Hepatocyte (in vitro differentiated cells): ENCODE data around the gene CHST6. TPM values are rescaled to one million over a fixed set of nuclear protein-coding genes. Genes with fewer than 3 reads are reported as not detected.
A peak's percentile ranks its signal among the peaks of the same experiment; 100 is the strongest.

Source experiments
- DNase-seq: peaks from one replicate; pipeline ENCODE4 v3.0.0-alpha.2; 2016; ENCODE audit warnings: low spot score
- H2AFZ ChIP-seq: fragments of 200-600 bp; sonication (generic); 2 replicates; pipeline ENCODE4 v1.6.0; 2016; ENCODE audit warnings: antibody characterized with exemption, mild to moderate bottlenecking
- H3K27ac ChIP-seq: fragments of 200-600 bp; sonication (generic); 2 replicates; pipeline ENCODE4 v1.5.1; 2016; ENCODE audit warnings: mild to moderate bottlenecking
- H3K27me3 ChIP-seq: fragments of 200-600 bp; sonication (generic); 2 replicates; pipeline ENCODE4 v1.6.1; 2016
- H3K36me3 ChIP-seq: fragments of 200-600 bp; sonication (generic); replicated peaks from 2 replicates; pipeline ENCODE4 v1.5.1; 2016; ENCODE audit warnings: low read depth; ENCODE audit not compliant: insufficient read depth
- H3K4me1 ChIP-seq: fragments of 200-600 bp; sonication (generic); 2 replicates; pipeline ENCODE4 v1.5.1; 2016; ENCODE audit warnings: mild to moderate bottlenecking, moderate library complexity; ENCODE audit not compliant: insufficient read depth
- H3K4me2 ChIP-seq: fragments of 200-600 bp; sonication (generic); 2 replicates; pipeline ENCODE4 v1.6.0; 2016
- H3K4me3 ChIP-seq: fragments of 200-600 bp; sonication (generic); 2 replicates; pipeline ENCODE4 v1.5.1; 2016; ENCODE audit warnings: mild to moderate bottlenecking
- H3K79me2 ChIP-seq: fragments of 200-600 bp; sonication (generic); 2 replicates; pipeline ENCODE4 v1.6.0; 2017; ENCODE audit warnings: mild to moderate bottlenecking
- H3K9me2 ChIP-seq: fragments of 200-600 bp; sonication (generic); replicated peaks from 2 replicates; pipeline ENCODE4 v1.6.0; 2017; ENCODE audit warnings: mild to moderate bottlenecking; ENCODE audit not compliant: insufficient read depth
- H3K9me3 ChIP-seq: fragments of 200-600 bp; sonication (generic); 2 replicates; pipeline ENCODE4 v1.5.1; 2016; ENCODE audit warnings: low read depth, mild to moderate bottlenecking
- H4K20me1 ChIP-seq: fragments of 200-600 bp; sonication (generic); 2 replicates; pipeline ENCODE4 v1.6.0; 2016; ENCODE audit warnings: mild to moderate bottlenecking; ENCODE audit not compliant: insufficient read depth, poor library complexity, severe bottlenecking
- CTCF ChIP-seq: fragments of 200-600 bp; sonication (generic); IDR thresholded peaks from 2 replicates; pipeline ENCODE4 v1.5.1; 2016; ENCODE audit warnings: antibody characterized with exemption, mild to moderate bottlenecking; ENCODE audit not compliant: poor library complexity
- EZH2 ChIP-seq: fragments of 200-600 bp; sonication (generic); IDR thresholded peaks from 2 replicates; pipeline ENCODE4 v1.6.1; 2016; ENCODE audit warnings: antibody characterized with exemption, mild to moderate bottlenecking, borderline replicate concordance
- EZH2phosphoT487 ChIP-seq: fragments of 200-600 bp; sonication (generic); IDR thresholded peaks from one replicate; pipeline ENCODE4 v1.6.1; 2018; ENCODE audit warnings: antibody characterized with exemption, mild to moderate bottlenecking, low read depth, moderate library complexity; ENCODE audit not compliant: unreplicated experiment, severe bottlenecking
- WGBS: methylation state at CpG from one replicate; pipeline ENCODE4 v1.1.6; 2016; ENCODE audit warnings: low lambda C conversion rate; ENCODE audit errors: missing lambda C conversion rate; 5-methylcytosine and 5-hydroxymethylcytosine counted together
- polyA plus RNA-seq: library from polyadenylated mRNA; unstranded; fragments of >200 nt; fragmentation: Nextera tagmentation; extraction: Ambion mirVana; gene quantifications from 2 replicates; pipeline ENCODE4 v1.2.1, GENCODE V29; 2016
- total RNA-seq: library from RNA; depleted of rRNA; stranded (reverse); fragments of >200 nt; gene quantifications from 2 replicates; pipeline ENCODE4 v1.2.3, GENCODE V29; 2014

Gene CHST6
- total and polyA plus RNA-seq, 2 experiments from 2014 or later, result 0.33 to 0.37 TPM

- no peak for DNase-seq
- H2AFZ ChIP-seq, result no peak overlapping the region
- 65% methylated on average over 3 of the region's 3 CpGs for WGBS
These were observed 51.9 kb downstream of the CHST6 start for GRCh38 chr16:75443298-75443697.

DNA sequence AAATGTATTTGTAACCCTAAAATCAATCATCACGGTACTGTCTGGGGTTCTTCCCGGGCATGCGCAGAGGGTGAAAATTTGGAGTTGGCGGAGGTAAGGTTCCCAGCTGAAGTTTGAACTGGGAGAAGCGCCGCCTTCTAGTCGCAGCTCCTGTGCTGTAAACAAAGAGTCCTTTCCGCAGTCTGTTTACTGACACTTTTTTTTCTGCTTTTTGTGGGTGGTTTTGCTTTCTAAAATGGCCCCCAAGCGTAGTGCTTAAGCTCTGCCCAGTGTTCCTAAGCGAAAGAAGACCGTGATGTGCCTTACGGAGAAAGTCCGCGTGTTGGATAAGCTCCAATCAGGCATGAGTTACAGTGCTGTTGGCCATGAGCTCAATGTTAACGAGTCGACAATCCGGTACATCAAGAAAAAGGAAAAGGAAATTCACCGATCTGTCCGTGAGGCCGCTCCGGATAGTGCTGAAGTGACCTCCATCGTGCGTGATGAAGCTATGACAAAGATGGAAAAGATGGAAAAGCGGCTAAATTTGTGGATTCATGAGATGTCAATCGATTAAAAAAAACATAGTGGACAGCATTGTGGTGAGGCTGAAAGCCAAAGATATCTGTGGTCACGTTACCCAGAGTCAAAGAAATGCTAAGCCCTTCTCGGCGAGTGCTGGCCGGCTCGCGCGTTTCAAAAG is 61.4 kb downstream of the CHST6 start:
- Histone ChIP-seq H3K4me2 (peak overlapping the region; percentile 88), H3K9me2 (no peaks in the 10 kb centered on the region), H3K79me2 (peaks cover 43% of the 10 kb centered on the region), H3K27ac (peak overlapping the region; percentile 97), H4K20me1 (no peaks in the 10 kb centered on the region), H3K36me3 (no peaks in the 10 kb centered on the region), H2AFZ (peak overlapping the region; percentile 69), H3K4me3 (peak overlapping the region; percentile 49), H3K4me1 (no peaks in the 10 kb centered on the region), H3K9me3 (no peaks in the 10 kb centered on the region), H3K27me3 (no peaks in the 10 kb centered on the region)
- WGBS, result 2% methylated on average over 32 of the region's 32 CpGs
- DNase-seq, result peak; percentile 90
- TF ChIP-seq EZH2 (no peak), EZH2phosphoT487 (no peak), CTCF (no peak)

More at GRCh38 chr16:75443298-75443697, 51.9 kb downstream of the CHST6 start:
- H3K36me3 ChIP-seq, result no peaks in the 10 kb centered on the region
- H3K4me2 ChIP-seq, result no peak overlapping the region
- no peaks in the 10 kb centered on the region for H4K20me1 ChIP-seq
- no peaks in the 10 kb centered on the region for H3K27me3 ChIP-seq
- H3K9me3 ChIP-seq, result no peaks in the 10 kb centered on the region
- no peak overlapping the region for H3K4me3 ChIP-seq
- H3K79me2 ChIP-seq, result no peaks in the 10 kb centered on the region
- H3K4me1 ChIP-seq, result no peaks in the 10 kb centered on the region
- no peaks in the 10 kb centered on the region for H3K9me2 ChIP-seq
- peak overlapping the region; percentile 47 for H3K27ac ChIP-seq
- no peak for TF ChIP-seq EZH2phosphoT487
- no peak for TF ChIP-seq CTCF
- no peak for TF ChIP-seq EZH2

- H3K4me2 ChIP-seq, result peak within 1 kb of the TSS; percentile 88
- no peaks in the 10 kb centered on the region for H3K4me1 ChIP-seq
- 2% methylated on average over 84 of the region's 85 CpGs for WGBS
- peak within 1 kb of the TSS; percentile 49 for H3K4me3 ChIP-seq
- peak within 1 kb of the TSS; percentile 90 for H2AFZ ChIP-seq
- TF ChIP-seq EZH2phosphoT487, result no peak
- TF ChIP-seq EZH2, result no peak
- peak; percentile 2 for TF ChIP-seq CTCF
- peak; percentile 99 for DNase-seq
- H3K27ac ChIP-seq, result peak within 1 kb of the TSS; percentile 97
- peaks cover 51% of the 10 kb centered on the region for H3K79me2 ChIP-seq
- no peaks in the 10 kb centered on the region for H3K9me2 ChIP-seq
- no peaks in the 10 kb centered on the region for H3K27me3 ChIP-seq
- H3K36me3 ChIP-seq, result no peaks in the 10 kb centered on the region
- no peaks in the 10 kb centered on the region for H4K20me1 ChIP-seq
- H3K9me3 ChIP-seq, result no peaks in the 10 kb centered on the region
These were observed 62.2 kb downstream of the CHST6 start, which contains the start of gene CFDP1 for GRCh38 chr16:75432828-75433731. TSS of gene CFDP1 (minus strand) at chr16:75433503. CDS start at chr16:75433352, 151 bp downstream.
